ENCODE results near the gene PIN1. TPM values are rescaled to one million over a fixed set of nuclear protein-coding genes. Genes with fewer than 3 reads are reported as not detected.

The PIN1 gene
- total RNA-seq, 2 donors from 2014 or later: 22.7 to 27.0 TPM

DNA sequence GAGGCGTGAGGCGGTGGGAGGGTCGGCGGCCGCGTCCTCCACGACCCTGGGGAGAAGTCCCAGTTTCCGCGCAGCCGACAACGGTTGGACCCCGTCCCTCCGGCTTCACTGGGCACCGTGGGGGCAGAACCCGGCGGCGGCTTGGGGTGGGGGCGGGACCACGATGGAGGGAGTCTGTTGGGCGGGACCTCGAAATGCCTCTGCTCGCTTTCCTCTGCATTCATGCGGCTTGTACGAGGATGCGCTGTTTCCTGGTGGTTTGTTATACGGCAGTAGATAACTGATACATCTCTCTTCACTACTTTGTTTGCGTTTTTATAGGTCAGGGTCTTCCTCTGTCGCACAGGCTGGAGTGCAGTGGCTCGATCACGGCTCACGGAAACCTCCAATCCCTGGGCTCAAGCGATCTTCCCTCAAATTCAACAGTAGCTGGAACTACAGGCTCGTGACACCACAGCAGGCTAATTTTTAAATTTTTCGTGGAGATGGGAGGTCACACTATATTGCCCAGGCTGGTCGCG is 42.0 kb upstream of the PIN1 start:
- Histone ChIP-seq H3K4me3 (peak overlapping the region; percentile 23 to 31), H3K27me3 (no peaks in the 10 kb centered on the region), H3K9me3 (no peaks in the 10 kb centered on the region), H3K27ac (peak overlapping the region; percentile 40 to 91 (median 89)), H3K4me1 (peaks cover 11% of the 10 kb centered on the region), H3K36me3 (replicated peaks in 1 of 2; ENCODE audit: insufficient read depth in 1 of 2, low read depth in 2 of 2) (no peaks in the 10 kb centered on the region)
- intact Hi-C loops (cut with DNase I): loop anchor here (10.0 kb wide), 1 partner anchor 168 kb away; the partner anchor contains the start of gene ZNF561
- TF ChIP-seq POLR2A (IDR thresholded peaks at IDR 0.05): peak in 1 of 3 donors; percentile 4
- TF ChIP-seq, protein P1, sequence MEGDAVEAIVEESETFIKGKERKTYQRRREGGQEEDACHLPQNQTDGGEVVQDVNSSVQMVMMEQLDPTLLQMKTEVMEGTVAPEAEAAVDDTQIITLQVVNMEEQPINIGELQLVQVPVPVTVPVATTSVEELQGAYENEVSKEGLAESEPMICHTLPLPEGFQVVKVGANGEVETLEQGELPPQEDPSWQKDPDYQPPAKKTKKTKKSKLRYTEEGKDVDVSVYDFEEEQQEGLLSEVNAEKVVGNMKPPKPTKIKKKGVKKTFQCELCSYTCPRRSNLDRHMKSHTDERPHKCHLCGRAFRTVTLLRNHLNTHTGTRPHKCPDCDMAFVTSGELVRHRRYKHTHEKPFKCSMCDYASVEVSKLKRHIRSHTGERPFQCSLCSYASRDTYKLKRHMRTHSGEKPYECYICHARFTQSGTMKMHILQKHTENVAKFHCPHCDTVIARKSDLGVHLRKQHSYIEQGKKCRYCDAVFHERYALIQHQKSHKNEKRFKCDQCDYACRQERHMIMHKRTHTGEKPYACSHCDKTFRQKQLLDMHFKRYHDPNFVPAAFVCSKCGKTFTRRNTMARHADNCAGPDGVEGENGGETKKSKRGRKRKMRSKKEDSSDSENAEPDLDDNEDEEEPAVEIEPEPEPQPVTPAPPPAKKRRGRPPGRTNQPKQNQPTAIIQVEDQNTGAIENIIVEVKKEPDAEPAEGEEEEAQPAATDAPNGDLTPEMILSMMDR (IDR thresholded peaks at IDR 0.05): peak in 1 of 7 experiments; percentile 1
- peak; percentile 42 to 56 (median 51) for DNase-seq
- WGBS, 2 donors: 14 to 36% methylated on average over 12 to 36 of the region's 36 CpGs
- ATAC-seq: peak; percentile 2

GRCh38 chr19:9796113-9796773 is 38.9 kb upstream of the PIN1 start:
- DNase-seq (peak; percentile 77 to 92 (median 88)), ATAC-seq (peak; percentile 49)
- Histone ChIP-seq H3K27ac (peak overlapping the region in 2 of 4 donors; percentile 23 to 50), H3K4me1 (peaks cover 6% of the 10 kb centered on the region), H3K27me3 (no peaks in the 10 kb centered on the region), H3K36me3 (replicated peaks in 1 of 2; ENCODE audit: insufficient read depth in 1 of 2, low read depth in 2 of 2) (no peaks in the 10 kb centered on the region), H3K9me3 (no peaks in the 10 kb centered on the region), H3K4me3 (no peak overlapping the region)
- WGBS, 2 donors: 46 to 53% methylated on average over 6 of the region's 6 CpGs
- TF ChIP-seq POLR2A (IDR thresholded peaks at IDR 0.05): no peak
- TF ChIP-seq, protein P1 (IDR thresholded peaks at IDR 0.05): peak; percentile 53 to 88 (median 78)
- intact Hi-C loops (cut with DNase I): loop anchor here (10.0 kb wide), 1 partner anchor 171 kb away; the partner anchor contains the start of gene ZNF561

DNA sequence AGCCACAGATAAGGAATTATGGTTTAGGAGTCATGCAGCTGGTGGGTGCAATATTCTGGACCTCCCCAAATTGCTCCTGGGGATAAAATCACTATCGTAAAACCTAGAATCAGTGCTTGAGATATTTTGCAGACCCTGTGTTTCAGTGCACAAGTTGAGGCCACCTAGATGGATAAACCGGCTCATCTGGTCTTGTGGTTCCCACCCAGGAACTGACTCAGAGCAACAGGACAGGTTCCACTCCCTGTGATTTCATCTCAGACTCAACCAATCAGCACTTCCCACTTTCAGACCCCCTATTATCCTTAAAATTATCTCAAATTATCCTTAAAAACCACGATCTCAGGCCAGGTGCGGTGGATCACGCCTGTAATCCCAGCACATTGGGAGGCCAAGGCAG is 37.2 kb upstream of the PIN1 start:
- no peak overlapping the region for H3K4me3 ChIP-seq
- H3K9me3 ChIP-seq: no peaks in the 10 kb centered on the region
- 72 to 75% methylated on average over 3 to 5 of the region's 5 CpGs for WGBS, 2 donors
- DNase-seq (no peak), ATAC-seq (no peak)
- no peak overlapping the region for H3K27ac ChIP-seq
- no peaks in the 10 kb centered on the region for H3K36me3 ChIP-seq (replicated peaks in 1 of 2; ENCODE audit: insufficient read depth in 1 of 2, low read depth in 2 of 2)
- peaks cover 3% of the 10 kb centered on the region for H3K4me1 ChIP-seq
- no peak for TF ChIP-seq POLR2A (IDR thresholded peaks at IDR 0.05)
- TF ChIP-seq, protein P1 (IDR thresholded peaks at IDR 0.05): no peak
- H3K27me3 ChIP-seq: no peaks in the 10 kb centered on the region
- intact Hi-C loops (cut with DNase I): loop anchor here (10.0 kb wide), 1 partner anchor 173 kb away; the partner anchor contains the start of gene ZNF561

DNA sequence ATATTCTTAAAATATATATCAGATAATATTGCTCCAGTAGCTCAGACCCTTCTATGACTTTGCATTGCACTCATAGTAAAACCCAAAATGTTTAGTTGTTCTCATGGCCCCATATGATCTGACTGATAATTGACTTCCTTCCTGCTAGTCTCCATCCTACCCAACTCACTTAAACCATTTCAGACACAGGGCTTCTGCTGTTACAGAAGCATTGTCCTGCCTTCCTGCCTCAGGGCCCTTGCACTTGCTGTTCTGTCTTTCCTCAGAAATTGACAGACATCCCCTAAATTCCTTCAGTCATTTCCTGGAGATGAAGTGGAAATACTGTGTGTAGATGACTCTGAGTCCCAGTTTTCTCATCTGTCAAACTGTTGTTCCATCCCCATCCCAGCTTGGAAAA is 36.0 kb upstream of the PIN1 start:
- no peak for DNase-seq
- no peak overlapping the region for H3K4me3 ChIP-seq
- TF ChIP-seq, protein P1 (IDR thresholded peaks at IDR 0.05): no peak
- no peak for TF ChIP-seq POLR2A (IDR thresholded peaks at IDR 0.05)
- H3K36me3 ChIP-seq (replicated peaks in 1 of 2; ENCODE audit: insufficient read depth in 1 of 2, low read depth in 2 of 2): no peaks in the 10 kb centered on the region
- no peaks in the 10 kb centered on the region for H3K9me3 ChIP-seq
- no peak overlapping the region for H3K27ac ChIP-seq
- peaks cover 3% of the 10 kb centered on the region for H3K4me1 ChIP-seq
- ATAC-seq: no peak
- intact Hi-C loops (cut with DNase I): loop anchor here (10.0 kb wide), 1 partner anchor 174 kb away; the partner anchor contains the start of gene ZNF561
- H3K27me3 ChIP-seq: no peaks in the 10 kb centered on the region
